ENCODE data around the gene ARHGAP27. TPM values are rescaled to one million over a fixed set of nuclear protein-coding genes. Genes with fewer than 3 reads are reported as not detected.

The ARHGAP27 gene
- total and polyA plus RNA-seq, 2 of the 4 experiments (the other 2 are of a cell fraction) = under 0.01 to 0.89 TPM

DNA sequence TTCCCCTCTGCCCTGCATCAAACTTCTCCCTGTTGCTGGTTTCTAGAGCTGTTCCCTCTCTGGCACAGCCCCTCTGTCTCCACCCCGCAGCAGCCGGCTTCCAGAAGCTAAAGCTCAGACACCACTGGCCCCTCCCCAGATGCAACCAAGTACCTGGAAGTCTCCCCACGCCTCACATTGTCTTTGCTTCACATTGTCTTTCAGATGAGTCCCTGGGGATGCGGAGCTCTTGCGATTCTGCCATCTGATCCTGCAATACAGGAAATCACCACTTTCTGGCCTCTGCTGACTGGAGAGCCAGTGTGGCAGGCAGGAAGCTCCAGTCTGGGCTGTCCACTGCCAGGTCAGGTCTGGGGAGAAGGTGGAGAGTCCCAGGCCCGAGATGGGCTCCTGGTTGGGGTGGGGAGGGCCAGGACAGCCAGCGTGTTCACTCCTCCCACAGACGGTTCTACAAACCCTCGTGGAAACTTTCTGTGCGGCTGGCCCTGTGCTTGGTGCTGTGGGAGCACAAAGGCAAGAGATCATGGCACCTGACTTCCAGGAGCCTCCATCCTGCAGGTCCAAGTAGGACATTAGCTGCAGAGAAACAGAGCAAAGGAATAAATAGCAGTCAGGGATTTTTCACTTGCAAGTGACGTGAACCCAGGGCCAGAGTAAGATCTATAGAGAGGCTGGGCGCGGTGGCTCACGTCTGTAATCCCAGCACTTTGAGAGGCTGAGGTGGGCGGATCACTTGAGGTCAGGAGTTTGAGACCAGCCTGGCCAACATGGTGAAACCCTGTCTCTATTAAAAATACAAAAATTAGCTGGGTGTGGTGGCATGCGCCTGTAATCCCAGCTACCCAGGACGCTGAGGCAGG, 67.9 kb downstream of the ARHGAP27 start:
- WGBS, 2 experiments (ENCODE audit: extremely low coverage in 2 of 2, insufficient read length in 1 of 2) = 59% methylated on average over 3 of the region's 17 CpGs; no CpG with 5 or more reads in 1 of the 2 experiments
- H2AFZ ChIP-seq (replicated peaks; ENCODE audit: low read length, poor library complexity) = peak overlapping the region; percentile 85
- H3K9ac ChIP-seq (ENCODE audit: low read depth, low read length) = no peak overlapping the region
- no peak overlapping the region for H3K14ac ChIP-seq (replicated peaks; ENCODE audit: low read depth, low read length)
- BruUV-seq (replicated peaks) = no TSS peak
- H3K4me2 ChIP-seq (ENCODE audit: low read depth, low read length) = no peak overlapping the region
- H2BK120ac ChIP-seq (ENCODE audit: low read depth, low read length) = peak overlapping the region; percentile 76
- H2BK5ac ChIP-seq (ENCODE audit: low read depth, low read length, poor library complexity, severe bottlenecking) = peak overlapping the region; percentile 4
- no peaks in the 10 kb centered on the region for H3K79me1 ChIP-seq (ENCODE audit: low read depth in 1 of 2, low read length in 2 of 2)
- DNase-seq (peak; percentile 37), ATAC-seq (ENCODE audit: low read depth) (peak; percentile 46)
- H4K91ac ChIP-seq (ENCODE audit: insufficient read depth, low read depth, low read length) = peak overlapping the region; percentile 38
- H3K4me1 ChIP-seq (ENCODE audit: control insufficient read depth, insufficient read depth, low read length) = peaks cover 17% of the 10 kb centered on the region
- intact Hi-C loops (cut with micrococcal nuclease) = no loop called here
- H3K27me3 ChIP-seq (ENCODE audit: control insufficient read depth, insufficient read depth, low read length) = no peaks in the 10 kb centered on the region
- no peaks in the 10 kb centered on the region for H4K20me1 ChIP-seq (ENCODE audit: insufficient read depth, low read length)
- ChIA-PET CTCF (interaction anchor here (1.1 kb wide), 1 partner anchor 35 kb away, joined by 3 read pairs; no protein-coding TSS in a partner anchor), POLR2A (ENCODE audit: unreplicated experiment) (interaction anchor here (1.1 kb wide), 1 partner anchor 48 kb away, joined by 3 read pairs; the partner anchor contains the start of gene MAP3K14)
- H3K56ac ChIP-seq (ENCODE audit: extremely low read depth, insufficient read depth, low read length) = no peak overlapping the region
- dilution Hi-C loops (cut with HindIII; ENCODE audit: low sequenced_read_pairs, unreplicated experiment) = no loop called here
- peak overlapping the region; percentile 51; the same call in 1 of the 2 replicates for H2BK20ac ChIP-seq (ENCODE audit: low read depth, low read length)
- in situ Hi-C loops (cut with MboI; ENCODE audit: low sequenced_read_pairs) = no loop called here
- peaks cover 6% of the 10 kb centered on the region for H3K9me1 ChIP-seq (ENCODE audit: insufficient read depth, low read length)
- H3K4ac ChIP-seq (ENCODE audit: low read depth, low read length) = peak overlapping the region; percentile 50
- TF ChIP-seq, protein P1, sequence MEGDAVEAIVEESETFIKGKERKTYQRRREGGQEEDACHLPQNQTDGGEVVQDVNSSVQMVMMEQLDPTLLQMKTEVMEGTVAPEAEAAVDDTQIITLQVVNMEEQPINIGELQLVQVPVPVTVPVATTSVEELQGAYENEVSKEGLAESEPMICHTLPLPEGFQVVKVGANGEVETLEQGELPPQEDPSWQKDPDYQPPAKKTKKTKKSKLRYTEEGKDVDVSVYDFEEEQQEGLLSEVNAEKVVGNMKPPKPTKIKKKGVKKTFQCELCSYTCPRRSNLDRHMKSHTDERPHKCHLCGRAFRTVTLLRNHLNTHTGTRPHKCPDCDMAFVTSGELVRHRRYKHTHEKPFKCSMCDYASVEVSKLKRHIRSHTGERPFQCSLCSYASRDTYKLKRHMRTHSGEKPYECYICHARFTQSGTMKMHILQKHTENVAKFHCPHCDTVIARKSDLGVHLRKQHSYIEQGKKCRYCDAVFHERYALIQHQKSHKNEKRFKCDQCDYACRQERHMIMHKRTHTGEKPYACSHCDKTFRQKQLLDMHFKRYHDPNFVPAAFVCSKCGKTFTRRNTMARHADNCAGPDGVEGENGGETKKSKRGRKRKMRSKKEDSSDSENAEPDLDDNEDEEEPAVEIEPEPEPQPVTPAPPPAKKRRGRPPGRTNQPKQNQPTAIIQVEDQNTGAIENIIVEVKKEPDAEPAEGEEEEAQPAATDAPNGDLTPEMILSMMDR (conservative IDR thresholded peaks at IDR 0.05; ENCODE audit: low read depth, low read length) = no peak
- no peak for TF ChIP-seq FOS (IDR thresholded peaks at IDR 0.05; ENCODE audit: low read depth, low read length)
- no peak overlapping the region for H3K4me3 ChIP-seq (ENCODE audit: insufficient read depth, low read depth, low read length)
- H3K36me3 ChIP-seq (ENCODE audit: control insufficient read depth, insufficient read depth, low read length) = no peaks in the 10 kb centered on the region
- peak overlapping the region; percentile 51; the same call in 1 of the 2 replicates for H3K18ac ChIP-seq (ENCODE audit: low read depth, low read length)
- H3K9me3 ChIP-seq (ENCODE audit: control insufficient read depth, insufficient read depth, low read length) = peaks cover 2% of the 10 kb centered on the region; the same call in 1 of the 2 replicates
- no peak overlapping the region for H3K27ac ChIP-seq (ENCODE audit: insufficient read depth, low read length)
- peak overlapping the region; percentile 87 for H2AK9ac ChIP-seq (replicated peaks; ENCODE audit: low read depth, low read length, poor library complexity)
- peak overlapping the region; percentile 75 for H4K5ac ChIP-seq (ENCODE audit: low read depth, low read length)
- peak overlapping the region; percentile 96; the same call in 2 of the 3 replicates for H2BK15ac ChIP-seq (ENCODE audit: low read depth, low read length)
- H4K8ac ChIP-seq (ENCODE audit: low read depth in 2 of 2, low read length in 2 of 2) = peak overlapping the region; percentile 13 to 71; a peak in 3 of 4 replicates
- no peak overlapping the region for H3K23ac ChIP-seq (ENCODE audit: low read depth, low read length)
- H2AK5ac ChIP-seq (ENCODE audit: low read depth, low read length) = peak overlapping the region; percentile 66

Measured in IMR-90 (cell line).